Mesenchymal stem cell (in vitro differentiated cells and primary cell): ENCODE measurements around the gene PPP2R2D.
A peak's percentile ranks its signal among the peaks of the same experiment; 100 is the strongest.

Experiments
- DNase-seq: peaks from one replicate; pipeline ENCODE4 v3.0.0-alpha.2; 2013
- H2AFZ ChIP-seq: one replicate; pipeline ENCODE4 v1.6.1; 2013; ENCODE audit warnings: low read depth, mild to moderate bottlenecking, control low read depth, inconsistent platforms, low read length, moderate library complexity
- H2AK5ac ChIP-seq: 2 replicates; pipeline ENCODE4 v1.6.1; 2013; ENCODE audit warnings: low read length, moderate library complexity, mild to moderate bottlenecking, inconsistent platforms; ENCODE audit not compliant: severe bottlenecking
- H2BK120ac ChIP-seq: one replicate; pipeline ENCODE4 v1.6.1; 2013; ENCODE audit warnings: low read depth, mild to moderate bottlenecking, inconsistent platforms, low read length, moderate library complexity
- H2BK12ac ChIP-seq, 2 experiments: one replicate each; pipeline ENCODE4 v1.6.1; 2013; ENCODE audit warnings: inconsistent platforms in 2 of 2, low read length in 2 of 2, mild to moderate bottlenecking in 2 of 2, moderate library complexity in 2 of 2, control low read depth in 1 of 2
- H2BK15ac ChIP-seq: one replicate; pipeline ENCODE4 v1.6.1; 2013; ENCODE audit warnings: mild to moderate bottlenecking, low read depth, inconsistent platforms; ENCODE audit not compliant: poor library complexity, severe bottlenecking
- H2BK5ac ChIP-seq: 2 replicates; pipeline ENCODE4 v1.6.1; 2013; ENCODE audit warnings: low read depth, mild to moderate bottlenecking, low read length, control low read depth, inconsistent platforms; ENCODE audit not compliant: poor library complexity, severe bottlenecking
- H3K14ac ChIP-seq, 2 experiments: one replicate each; pipeline ENCODE4 v1.6.1; 2013; ENCODE audit warnings: inconsistent platforms in 2 of 2, low read length in 2 of 2, control low read depth in 1 of 2, mild to moderate bottlenecking in 1 of 2, moderate library complexity in 1 of 2
- H3K18ac ChIP-seq, 2 experiments: one replicate each; pipeline ENCODE4 v1.6.1; 2013; ENCODE audit warnings: inconsistent platforms in 2 of 2, low read length in 2 of 2, control low read depth in 1 of 2, low read depth in 1 of 2, mild to moderate bottlenecking in 1 of 2
- H3K23ac ChIP-seq, 2 experiments: one replicate each; pipeline ENCODE4 v1.6.1; 2013; ENCODE audit warnings: inconsistent platforms in 2 of 2, low read length in 2 of 2, mild to moderate bottlenecking in 2 of 2, moderate library complexity in 2 of 2, control low read depth in 1 of 2
- H3K27ac ChIP-seq: 2 replicates; pipeline ENCODE4 v1.5.1; 2013; ENCODE audit warnings: mild to moderate bottlenecking, moderate library complexity, low read length, control low read depth, inconsistent platforms; ENCODE audit not compliant: poor library complexity, severe bottlenecking
- H3K27me3 ChIP-seq, 2 experiments: 2 replicates each; pipeline versions ENCODE4 v1.6.1 to v1.7.0; 2013; ENCODE audit warnings: low read length in 2 of 2, mild to moderate bottlenecking in 2 of 2, moderate library complexity in 2 of 2, control low read depth in 1 of 2, inconsistent platforms in 1 of 2; ENCODE audit not compliant: control insufficient read depth in 1 of 2, insufficient read depth in 1 of 2
- H3K36me3 ChIP-seq, 2 experiments: 2 replicates each; pipeline versions ENCODE4 v1.6.1 to v1.7.0; 2013; ENCODE audit warnings: low read length in 2 of 2, control low read depth in 1 of 2, inconsistent platforms in 1 of 2, low read depth in 1 of 2, mild to moderate bottlenecking in 1 of 2; ENCODE audit not compliant: insufficient read depth in 2 of 2, control insufficient read depth in 1 of 2
- H3K4ac ChIP-seq, 2 experiments: one replicate each; pipeline ENCODE4 v1.6.1; 2013; ENCODE audit warnings: inconsistent platforms in 2 of 2, low read length in 2 of 2, mild to moderate bottlenecking in 2 of 2, moderate library complexity in 2 of 2, control low read depth in 1 of 2, low read depth in 1 of 2
- H3K4me1 ChIP-seq: 2 replicates; pipeline ENCODE4 v1.6.1; 2013; ENCODE audit warnings: low read depth, low read length, control low read depth; ENCODE audit not compliant: control insufficient read depth, insufficient read depth
- H3K4me2 ChIP-seq: 2 replicates; pipeline ENCODE4 v1.6.1; 2013; ENCODE audit warnings: low read length, mild to moderate bottlenecking, inconsistent platforms; ENCODE audit not compliant: poor library complexity, severe bottlenecking
- H3K4me3 ChIP-seq, 2 experiments: 2 replicates each; pipeline versions ENCODE4 v1.5.1 to v1.7.0; 2013; ENCODE audit warnings: low read length in 2 of 2, mild to moderate bottlenecking in 2 of 2, control low read depth in 1 of 2, low read depth in 1 of 2; ENCODE audit not compliant: insufficient read depth in 1 of 2
- H3K79me1 ChIP-seq: replicated peaks from 2 replicates; pipeline ENCODE4 v1.6.1; 2013; ENCODE audit warnings: mild to moderate bottlenecking, control low read depth, low read length, inconsistent platforms; ENCODE audit not compliant: poor library complexity, severe bottlenecking
- H3K9ac ChIP-seq: 2 replicates; pipeline ENCODE4 v1.7.0; 2013; ENCODE audit warnings: mild to moderate bottlenecking, low read length, moderate library complexity
- H3K9me3 ChIP-seq: 2 replicates; pipeline ENCODE4 v1.7.0; 2013; ENCODE audit warnings: mild to moderate bottlenecking, low read length; ENCODE audit not compliant: control insufficient read depth
- H4K8ac ChIP-seq: one replicate; pipeline ENCODE4 v1.6.1; 2013; ENCODE audit warnings: inconsistent platforms, mild to moderate bottlenecking, low read length, moderate library complexity
- H4K91ac ChIP-seq: one replicate; pipeline ENCODE4 v1.6.1; 2013; ENCODE audit warnings: mild to moderate bottlenecking, low read length, inconsistent platforms
- WGBS: methylation state at CpG from one replicate; pipeline ENCODE4 v1.1.7; 2013; ENCODE audit warnings: mixed read lengths; 5-methylcytosine and 5-hydroxymethylcytosine counted together

The PPP2R2D gene

DNA sequence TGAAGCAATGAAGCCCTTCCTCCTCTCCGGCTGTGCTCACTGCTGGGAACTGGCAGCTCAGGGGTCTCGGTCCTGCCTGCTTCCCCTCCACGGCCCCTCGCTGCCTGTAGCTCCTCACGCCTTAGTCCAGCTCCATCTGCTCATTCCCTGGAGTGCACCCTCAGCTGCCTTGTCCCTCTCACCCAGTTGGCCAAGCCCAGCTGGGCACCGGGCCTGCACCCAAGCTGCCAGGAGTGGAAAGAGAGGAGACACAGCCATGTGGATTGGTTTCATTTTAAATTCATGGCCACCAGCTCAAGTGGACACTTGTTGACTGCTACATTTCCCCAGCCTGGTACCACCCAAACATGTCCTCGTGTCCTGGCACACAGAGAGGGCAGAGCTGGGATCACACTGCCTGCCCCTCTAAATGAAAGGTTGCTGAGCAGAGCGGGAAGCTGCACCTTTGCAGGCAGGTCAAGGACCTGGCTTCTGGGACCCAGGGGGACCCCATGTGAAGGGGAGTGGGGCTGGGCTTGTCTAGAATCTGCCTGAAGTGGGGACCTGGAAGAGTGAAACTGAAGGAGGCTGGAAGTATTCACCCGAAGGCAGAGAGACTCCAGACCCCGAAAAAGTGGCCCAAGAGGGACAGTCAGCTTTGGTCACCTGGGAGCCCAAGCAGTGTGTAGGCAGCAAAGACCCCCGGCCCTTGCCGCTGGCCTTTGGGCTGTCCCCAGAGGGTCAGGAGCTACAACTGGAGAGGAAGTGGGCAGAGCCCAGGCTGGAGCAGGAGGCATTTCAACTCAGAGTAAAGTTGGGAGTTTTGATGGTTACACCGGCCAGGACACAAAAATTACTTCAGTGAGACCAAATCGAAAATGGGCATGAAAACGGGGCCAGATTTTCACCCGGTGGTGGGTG, 95.9 kb downstream of the PPP2R2D start:
- Histone ChIP-seq H3K79me1 (no peaks in the 10 kb centered on the region), H2BK15ac (peak overlapping the region; percentile 73), H3K23ac (no peak overlapping the region), H3K36me3 (no peaks in the 10 kb centered on the region), H3K9me3 (no peaks in the 10 kb centered on the region), H3K27ac (no peak overlapping the region), H2BK120ac (peak overlapping the region; percentile 65), H2BK5ac (no peak overlapping the region), H3K18ac (peak overlapping the region; percentile 37 to 86), H4K8ac (peak overlapping the region; percentile 86), H4K91ac (peak overlapping the region; percentile 92), H2BK12ac (peak overlapping the region; percentile 84 to 98), H3K9ac (no peak overlapping the region), H3K4me2 (no peak overlapping the region), H2AFZ (peak overlapping the region; percentile 36), H3K4me3 (no peak overlapping the region), H3K4ac (peak overlapping the region; percentile 49 to 85), H3K4me1 (peaks cover 3% of the 10 kb centered on the region), H3K27me3 (no peaks in the 10 kb centered on the region), H2AK5ac (no peak overlapping the region), H3K14ac (no peak overlapping the region)
- 82% methylated on average over 16 of the region's 16 CpGs for WGBS
- DNase-seq: no peak

GRCh38 chr10:131997366-131998049, 96.7 kb downstream of the PPP2R2D start:
- peak overlapping the region; percentile 38 to 86 for H3K18ac ChIP-seq
- peak overlapping the region in 1 of 2 experiments; percentile 9 for H3K4me3 ChIP-seq
- no peaks in the 10 kb centered on the region for H3K27me3 ChIP-seq
- no peak overlapping the region for H3K27ac ChIP-seq
- H2BK120ac ChIP-seq: peak overlapping the region; percentile 65
- H3K79me1 ChIP-seq: no peaks in the 10 kb centered on the region
- H3K9me3 ChIP-seq: no peaks in the 10 kb centered on the region
- no peak overlapping the region for H3K4me2 ChIP-seq
- H2BK12ac ChIP-seq: peak overlapping the region in 1 of 2 experiments; percentile 84
- peak; percentile 97 for DNase-seq
- no peak overlapping the region for H3K23ac ChIP-seq
- no peak overlapping the region for H2AK5ac ChIP-seq
- H4K91ac ChIP-seq: peak overlapping the region; percentile 92
- peak overlapping the region in 1 of 2 experiments; percentile 52 for H3K4ac ChIP-seq
- peak overlapping the region; percentile 86 for H4K8ac ChIP-seq
- no peaks in the 10 kb centered on the region for H3K36me3 ChIP-seq
- no peak overlapping the region for H2BK15ac ChIP-seq
- H2BK5ac ChIP-seq: no peak overlapping the region
- H3K14ac ChIP-seq: no peak overlapping the region
- H3K4me1 ChIP-seq: peaks cover 3% of the 10 kb centered on the region
- peak overlapping the region; percentile 19 for H3K9ac ChIP-seq
- H2AFZ ChIP-seq: no peak overlapping the region
- WGBS: 9% methylated on average over 11 of the region's 13 CpGs

GRCh38 chr10:131998050-131998844, 97.4 kb downstream of the PPP2R2D start:
- peak overlapping the region; percentile 67 to 72 for H3K18ac ChIP-seq
- peaks cover 0 to under 1% of the 10 kb centered on the region in 2 experiments for H3K27me3 ChIP-seq
- H3K14ac ChIP-seq: no peak overlapping the region
- H4K8ac ChIP-seq: peak overlapping the region; percentile 81
- H3K4me2 ChIP-seq: no peak overlapping the region
- H3K9ac ChIP-seq: peak overlapping the region; percentile 19
- H3K4ac ChIP-seq: peak overlapping the region; percentile 54 to 84
- H2BK12ac ChIP-seq: peak overlapping the region; percentile 67 to 85
- H2BK120ac ChIP-seq: peak overlapping the region; percentile 58
- H2BK15ac ChIP-seq: peak overlapping the region; percentile 73
- H3K79me1 ChIP-seq: no peaks in the 10 kb centered on the region
- H2BK5ac ChIP-seq: no peak overlapping the region
- peak overlapping the region; percentile 74 for H4K91ac ChIP-seq
- H3K4me1 ChIP-seq: peaks cover 3% of the 10 kb centered on the region
- H3K23ac ChIP-seq: no peak overlapping the region
- H2AK5ac ChIP-seq: no peak overlapping the region
- no peaks in the 10 kb centered on the region for H3K9me3 ChIP-seq
- peak overlapping the region in 1 of 2 experiments; percentile 9 for H3K4me3 ChIP-seq
- H3K27ac ChIP-seq: no peak overlapping the region
- H3K36me3 ChIP-seq: no peaks in the 10 kb centered on the region
- peak overlapping the region; percentile 65 for H2AFZ ChIP-seq
- DNase-seq: no peak
- WGBS: 58% methylated on average over 15 of the region's 15 CpGs
